ENCODE results near the gene TSC22D4. TPM values are rescaled to one million over a fixed set of nuclear protein-coding genes. Genes with fewer than 3 reads are reported as not detected.
A peak's percentile ranks its signal among the peaks of the same experiment; 100 is the strongest.

Gene TSC22D4
- total and polyA plus RNA-seq, 2 experiments from 2014 or later, result 14.6 to 24.9 TPM

GRCh38 chr7:100477871-100478267, 1.1 kb downstream of the TSC22D4 start:
- no peaks in the 10 kb centered on the region; the same call in 1 of the 3 replicates for H3K9me3 Mint-ChIP-seq
- peak overlapping the region; percentile 90 for H3K4me3 ChIP-seq
- ATAC-seq (no peak), DNase-seq (ENCODE audit: low spot score) (no peak)
- H3K27ac Mint-ChIP-seq, result no peak overlapping the region
- H3K4me2 ChIP-seq, result peak overlapping the region; percentile 93
- peaks cover 30% of the 10 kb centered on the region for H3K4me1 Mint-ChIP-seq
- H3K27me3 Mint-ChIP-seq (ENCODE audit: insufficient read depth, low read depth, poor library complexity), result peaks cover 12% of the 10 kb centered on the region
- H3K36me3 Mint-ChIP-seq (ENCODE audit: low read depth), result peaks cover 5% of the 10 kb centered on the region; the same call in 2 of the 3 replicates
- TF ChIP-seq REST (IDR thresholded peaks at IDR 0.05; ENCODE audit: unreplicated experiment) (no peak), EZH2 (IDR thresholded peaks at IDR 0.05; ENCODE audit: low read depth, unreplicated experiment) (no peak), POLR2AphosphoS5 (IDR thresholded peaks at IDR 0.05; ENCODE audit: low read depth) (no peak), ZNF114 (CRISPR knock-in tag; IDR thresholded peaks at IDR 0.05) (no peak), STAT1 (IDR thresholded peaks at IDR 0.05; ENCODE audit: unreplicated experiment) (no peak), CREB1 (CRISPR knock-in tag; IDR thresholded peaks at IDR 0.05; ENCODE audit: low read depth) (no peak), CTCF (conservative IDR thresholded peaks at IDR 0.05; ENCODE audit: low read depth in 2 of 2) (no peak), ZNF462 (CRISPR knock-in tag; IDR thresholded peaks at IDR 0.05) (no peak), ZNF331 (CRISPR knock-in tag; IDR thresholded peaks at IDR 0.05; ENCODE audit: low read depth) (no peak), ETS1 (IDR thresholded peaks at IDR 0.05) (no peak), EZH2phosphoT487 (IDR thresholded peaks at IDR 0.05; ENCODE audit: unreplicated experiment) (no peak), NANOG (IDR thresholded peaks at IDR 0.05; ENCODE audit: borderline replicate concordance) (no peak), JUNB (IDR thresholded peaks at IDR 0.05; ENCODE audit: unreplicated experiment) (no peak)
- peaks cover 21% of the 10 kb centered on the region for H3K4me1 ChIP-seq (ENCODE audit: insufficient read depth)
- no peaks in the 10 kb centered on the region; the same call in 1 of the 2 replicates for H3K79me2 ChIP-seq (replicated peaks; ENCODE audit: insufficient read depth)
- peaks cover 2% of the 10 kb centered on the region; the same call in 1 of the 2 replicates for H3F3A ChIP-seq (replicated peaks; ENCODE audit: low read depth)
- peaks cover 3% of the 10 kb centered on the region; the same call in 1 of the 2 replicates for H4K20me1 ChIP-seq (replicated peaks; ENCODE audit: insufficient read depth)
- H3K36me3 ChIP-seq (ENCODE audit: insufficient read depth), result no peaks in the 10 kb centered on the region
- no peak overlapping the region for H3K27ac ChIP-seq (ENCODE audit: low read depth)
- no peak overlapping the region for H2AFZ ChIP-seq
- peak overlapping the region; percentile 94 for H3K4me3 Mint-ChIP-seq
- no peaks in the 10 kb centered on the region for H3K27me3 ChIP-seq (ENCODE audit: insufficient read depth)
- H3K9me2 ChIP-seq (ENCODE audit: insufficient read depth), result no peaks in the 10 kb centered on the region
